Measurements from ENCODE around the gene AVEN.

DNA sequence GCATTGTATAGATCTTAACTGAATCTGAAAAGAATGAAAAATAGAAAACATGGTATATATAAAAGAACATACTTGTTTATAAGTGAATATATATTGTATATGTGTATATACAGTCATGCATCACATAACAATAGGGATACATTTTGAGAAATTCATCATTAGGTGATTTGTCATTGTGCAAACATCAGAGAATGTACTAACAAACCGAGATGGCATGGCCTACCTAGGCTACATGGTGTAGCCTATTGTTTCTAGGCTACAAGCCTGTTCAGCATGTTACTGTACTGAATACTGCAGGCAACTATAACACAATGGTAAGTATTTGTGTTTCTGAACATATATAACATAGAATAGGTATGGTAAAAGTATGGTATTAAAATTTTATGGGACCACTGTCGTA lies 135.3 kb downstream of the AVEN start:
- TF ChIP-seq, protein P1, sequence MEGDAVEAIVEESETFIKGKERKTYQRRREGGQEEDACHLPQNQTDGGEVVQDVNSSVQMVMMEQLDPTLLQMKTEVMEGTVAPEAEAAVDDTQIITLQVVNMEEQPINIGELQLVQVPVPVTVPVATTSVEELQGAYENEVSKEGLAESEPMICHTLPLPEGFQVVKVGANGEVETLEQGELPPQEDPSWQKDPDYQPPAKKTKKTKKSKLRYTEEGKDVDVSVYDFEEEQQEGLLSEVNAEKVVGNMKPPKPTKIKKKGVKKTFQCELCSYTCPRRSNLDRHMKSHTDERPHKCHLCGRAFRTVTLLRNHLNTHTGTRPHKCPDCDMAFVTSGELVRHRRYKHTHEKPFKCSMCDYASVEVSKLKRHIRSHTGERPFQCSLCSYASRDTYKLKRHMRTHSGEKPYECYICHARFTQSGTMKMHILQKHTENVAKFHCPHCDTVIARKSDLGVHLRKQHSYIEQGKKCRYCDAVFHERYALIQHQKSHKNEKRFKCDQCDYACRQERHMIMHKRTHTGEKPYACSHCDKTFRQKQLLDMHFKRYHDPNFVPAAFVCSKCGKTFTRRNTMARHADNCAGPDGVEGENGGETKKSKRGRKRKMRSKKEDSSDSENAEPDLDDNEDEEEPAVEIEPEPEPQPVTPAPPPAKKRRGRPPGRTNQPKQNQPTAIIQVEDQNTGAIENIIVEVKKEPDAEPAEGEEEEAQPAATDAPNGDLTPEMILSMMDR (conservative IDR thresholded peaks at IDR 0.05; ENCODE audit: low read length) = no peak
- TF ChIP-seq EZH2phosphoT487 (IDR thresholded peaks at IDR 0.05; ENCODE audit: borderline replicate concordance) = no peak
